Fibroblast of lung (primary cell): ENCODE data around the gene SLC29A1. TPM values are rescaled to one million over a fixed set of nuclear protein-coding genes. Genes with fewer than 3 reads are reported as not detected.

ENCODE experiments used
- DNase-seq, 2 donors: peaks; one replicate each; pipeline versions ENCODE4 v3.0.0 to v3.0.0-alpha.2; 2010; ENCODE audit warnings: low read depth in 2 of 2
- H2AFZ ChIP-seq: 2 replicates; pipeline ENCODE4 v1.5.1; 2012; ENCODE audit warnings: low read length, control low read depth, inconsistent platforms
- H3K27ac ChIP-seq: 2 replicates; pipeline ENCODE4 v1.5.1; 2011; ENCODE audit warnings: low read length, control low read depth; ENCODE audit not compliant: insufficient read depth
- H3K27me3 ChIP-seq: 2 replicates; pipeline ENCODE4 v1.5.1; 2011; ENCODE audit warnings: mild to moderate bottlenecking, low read length; ENCODE audit not compliant: control insufficient read depth, insufficient read depth
- H3K36me3 ChIP-seq: 2 replicates; pipeline ENCODE4 v1.5.1; 2011; ENCODE audit warnings: low read length; ENCODE audit not compliant: control insufficient read depth, insufficient read depth
- H3K4me1 ChIP-seq: 2 replicates; pipeline ENCODE4 v1.5.1; 2011; ENCODE audit warnings: low read length; ENCODE audit not compliant: control insufficient read depth, insufficient read depth; ENCODE audit errors: extremely low read depth
- H3K4me2 ChIP-seq: 2 replicates; pipeline ENCODE4 v1.5.1; 2011; ENCODE audit warnings: low read length, control low read depth; ENCODE audit not compliant: insufficient read depth; ENCODE audit errors: extremely low read depth
- H3K4me3 ChIP-seq, 4 experiments: fragments of 200-600 bp in 1 of 4; sonication (generic) in 1 of 4; replicated peaks in 1 of 4; 2 replicates each; pipeline ENCODE4 v1.5.1; 2011 to 2016; ENCODE audit warnings: low read length in 4 of 4, low read depth in 3 of 4, mild to moderate bottlenecking in 3 of 4, control low read depth in 2 of 4, inconsistent platforms in 1 of 4, mixed read lengths in 1 of 4; ENCODE audit not compliant: insufficient read depth in 1 of 4; ENCODE audit errors: control extremely low read depth in 1 of 4
- H3K79me2 ChIP-seq: 2 replicates; pipeline ENCODE4 v1.5.1; 2012; ENCODE audit warnings: mild to moderate bottlenecking, low read length, inconsistent platforms; ENCODE audit not compliant: control insufficient read depth, insufficient read depth
- H3K9ac ChIP-seq: 2 replicates; pipeline ENCODE4 v1.5.1; 2011; ENCODE audit warnings: mild to moderate bottlenecking, low read length, control low read depth; ENCODE audit not compliant: insufficient read depth
- H3K9me3 ChIP-seq: 2 replicates; pipeline ENCODE4 v1.5.1; 2012; ENCODE audit warnings: low read depth, low read length; ENCODE audit not compliant: control insufficient read depth, insufficient read depth
- H4K20me1 ChIP-seq: 2 replicates; pipeline ENCODE4 v1.5.1; 2011; ENCODE audit warnings: low read length; ENCODE audit not compliant: control insufficient read depth, insufficient read depth; ENCODE audit errors: extremely low read depth
- EZH2 ChIP-seq: IDR thresholded peaks from 2 replicates; pipeline ENCODE4 v1.5.1; 2012; ENCODE audit warnings: low read length, control low read depth, mild to moderate bottlenecking; ENCODE audit errors: missing control alignments
- polyA plus RNA-seq, 2 donors: library from polyadenylated mRNA; depleted of rRNA in 1 of 2; stranded (reverse) in 1 of 2; unstranded in 1 of 2; fragments of >200 nt; gene quantifications; 2 replicates each; pipeline ENCODE4 v1.2.1, GENCODE V29; 2011 to 2012; ENCODE audit warnings: missing spikeins in 1 of 2
- total RNA-seq: library from RNA; depleted of rRNA; stranded (reverse); fragments of >200 nt; gene quantifications from 2 replicates; pipeline ENCODE4 v1.2.1, GENCODE V29; 2014
- TF ChIP-seq, protein P1 (sequence below), 2 donors: IDR thresholded peaks in 1 of 2; conservative IDR thresholded peaks in 1 of 2; 1 replicate in 1 of 2; 2 replicates in 1 of 2; pipeline ENCODE4 v1.5.1; 2011 to 2012; ENCODE audit warnings: low read length in 2 of 2, control low read depth in 1 of 2, inconsistent platforms in 1 of 2, low read depth in 1 of 2, mild to moderate bottlenecking in 1 of 2

The SLC29A1 gene
- total and polyA plus RNA-seq, 2 donors (not counting 1 experiment from before 2014, with no cell fraction given) = 13.4 to 21.9 TPM

- TF ChIP-seq EZH2 = no peak
- TF ChIP-seq, protein P1, sequence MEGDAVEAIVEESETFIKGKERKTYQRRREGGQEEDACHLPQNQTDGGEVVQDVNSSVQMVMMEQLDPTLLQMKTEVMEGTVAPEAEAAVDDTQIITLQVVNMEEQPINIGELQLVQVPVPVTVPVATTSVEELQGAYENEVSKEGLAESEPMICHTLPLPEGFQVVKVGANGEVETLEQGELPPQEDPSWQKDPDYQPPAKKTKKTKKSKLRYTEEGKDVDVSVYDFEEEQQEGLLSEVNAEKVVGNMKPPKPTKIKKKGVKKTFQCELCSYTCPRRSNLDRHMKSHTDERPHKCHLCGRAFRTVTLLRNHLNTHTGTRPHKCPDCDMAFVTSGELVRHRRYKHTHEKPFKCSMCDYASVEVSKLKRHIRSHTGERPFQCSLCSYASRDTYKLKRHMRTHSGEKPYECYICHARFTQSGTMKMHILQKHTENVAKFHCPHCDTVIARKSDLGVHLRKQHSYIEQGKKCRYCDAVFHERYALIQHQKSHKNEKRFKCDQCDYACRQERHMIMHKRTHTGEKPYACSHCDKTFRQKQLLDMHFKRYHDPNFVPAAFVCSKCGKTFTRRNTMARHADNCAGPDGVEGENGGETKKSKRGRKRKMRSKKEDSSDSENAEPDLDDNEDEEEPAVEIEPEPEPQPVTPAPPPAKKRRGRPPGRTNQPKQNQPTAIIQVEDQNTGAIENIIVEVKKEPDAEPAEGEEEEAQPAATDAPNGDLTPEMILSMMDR (conservative IDR thresholded peaks at IDR 0.05 in 1 of 2, IDR thresholded peaks at IDR 0.05 in 1 of 2; ENCODE audit: low read depth in 1 of 2, low read length in 2 of 2) = no peak
- Histone ChIP-seq H3K79me2 (peaks cover 5% of the 10 kb centered on the region), H3K9ac (no peak overlapping the region), H3K4me1 (peaks cover 7% of the 10 kb centered on the region), H3K27me3 (no peaks in the 10 kb centered on the region), H3K9me3 (no peaks in the 10 kb centered on the region), H3K27ac (no peak overlapping the region), H3K36me3 (peaks cover 2% of the 10 kb centered on the region), H4K20me1 (no peaks in the 10 kb centered on the region), H3K4me2 (no peak overlapping the region), H3K4me3 (no peak overlapping the region), H2AFZ (no peak overlapping the region)
- no peak for DNase-seq
Observed at GRCh38 chr6:44261581-44261980, 38.2 kb downstream of the SLC29A1 start.

GRCh38 chr6:44262467-44263353 lies 39.3 kb downstream of the SLC29A1 start:
- peak overlapping the region in 2 of 4 experiments; percentile 3 to 86 for H3K4me3 ChIP-seq
- peaks cover 7% of the 10 kb centered on the region for H3K4me1 ChIP-seq
- H3K79me2 ChIP-seq = no peaks in the 10 kb centered on the region
- peak overlapping the region; percentile 0 for H3K4me2 ChIP-seq
- peaks cover 2% of the 10 kb centered on the region for H3K36me3 ChIP-seq
- no peak overlapping the region for H2AFZ ChIP-seq
- no peaks in the 10 kb centered on the region for H4K20me1 ChIP-seq
- H3K9me3 ChIP-seq = no peaks in the 10 kb centered on the region
- TF ChIP-seq, protein P1 (conservative IDR thresholded peaks at IDR 0.05 in 1 of 2, IDR thresholded peaks at IDR 0.05 in 1 of 2; ENCODE audit: low read depth in 1 of 2, low read length in 2 of 2) = no peak
- TF ChIP-seq EZH2 = no peak
- H3K27ac ChIP-seq = no peak overlapping the region
- no peak for DNase-seq
- no peak overlapping the region for H3K9ac ChIP-seq
- H3K27me3 ChIP-seq = peaks cover 2% of the 10 kb centered on the region

DNA sequence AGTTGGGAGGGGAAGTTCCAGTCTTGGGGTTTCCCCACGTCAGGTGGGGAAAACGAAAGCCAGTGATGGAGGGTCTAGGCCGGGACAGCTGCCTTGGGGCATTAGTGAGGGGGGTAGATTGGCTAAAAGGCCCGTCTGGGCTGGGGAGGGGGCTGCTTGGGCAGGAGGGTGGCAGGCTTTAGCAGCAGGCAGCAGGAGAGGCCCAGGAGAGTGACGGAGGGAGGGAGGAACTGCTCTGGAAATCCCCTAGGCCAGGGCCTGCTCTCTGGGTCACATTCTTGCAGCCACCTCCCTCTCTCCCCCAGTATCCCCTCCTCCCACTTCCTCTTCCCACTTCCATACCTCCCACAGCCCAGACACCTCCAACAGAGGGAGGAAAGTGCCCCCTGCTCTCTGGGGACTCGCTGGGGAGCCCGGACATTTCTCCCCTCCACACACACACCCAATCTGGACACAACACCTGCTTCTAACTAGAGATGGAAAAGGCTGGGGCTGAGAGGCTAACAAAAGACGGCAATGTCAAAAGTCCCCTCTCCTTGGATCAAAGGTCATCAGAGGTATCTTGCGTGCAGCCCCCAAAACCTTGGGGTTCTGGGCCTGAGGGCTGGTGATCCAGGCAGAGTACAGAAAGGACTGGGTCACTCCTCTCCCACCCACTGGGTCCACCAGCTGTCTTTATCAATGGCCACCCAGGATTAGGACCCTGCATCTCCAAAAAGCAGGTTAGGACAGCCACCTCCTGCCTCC lies 40.1 kb downstream of the SLC29A1 start:
- Histone ChIP-seq H3K4me2 (peak overlapping the region; percentile 99), H3K9me3 (no peaks in the 10 kb centered on the region), H3K36me3 (peaks cover 2% of the 10 kb centered on the region), H3K4me1 (peaks cover 5% of the 10 kb centered on the region), H3K27me3 (peaks cover 7% of the 10 kb centered on the region), H3K4me3 (peak overlapping the region in 2 of 4 experiments; percentile 71 to 86), H3K27ac (no peak overlapping the region), H3K79me2 (no peaks in the 10 kb centered on the region), H2AFZ (no peak overlapping the region), H3K9ac (no peak overlapping the region), H4K20me1 (no peaks in the 10 kb centered on the region)
- no peak for TF ChIP-seq EZH2
- TF ChIP-seq, protein P1 (conservative IDR thresholded peaks at IDR 0.05 in 1 of 2, IDR thresholded peaks at IDR 0.05 in 1 of 2; ENCODE audit: low read depth in 1 of 2, low read length in 2 of 2) = no peak
- DNase-seq = peak in 1 of 2 donors; percentile 7
